ENCODE data around the gene IQCN. TPM values are rescaled to one million over a fixed set of nuclear protein-coding genes. Genes with fewer than 3 reads are reported as not detected.

The IQCN gene
- total and polyA plus RNA-seq, 2 donors (not counting 1 experiment from before 2014, with no cell fraction given), result 52.0 to 63.6 TPM

- Histone ChIP-seq H3K36me3 (replicated peaks in 1 of 2; ENCODE audit: control extremely low read depth in 1 of 2, control insufficient read depth in 1 of 2, extremely low read depth in 1 of 2, insufficient read depth in 2 of 2, low read length in 1 of 2) (peaks cover 0 to 6% of the 10 kb centered on the region in 2 experiments), H3K4me3 (ENCODE audit: control extremely low read depth in 1 of 5, extremely low read depth in 1 of 5, insufficient read depth in 1 of 5, low read depth in 2 of 5, low read length in 4 of 5) (no peak overlapping the region), H3K4me2 (replicated peaks; ENCODE audit: low read depth, low read length, poor library complexity, severe bottlenecking) (peak overlapping the region; percentile 65), H3K9me3 (ENCODE audit: control extremely low read depth in 1 of 3, control insufficient read depth in 2 of 3, insufficient read depth in 1 of 3, low read length in 2 of 3) (peaks cover 0 to 6% (median 0%) of the 10 kb centered on the region in 3 donors), H3K27ac (ENCODE audit: low read length in 2 of 2) (peak overlapping the region; percentile 0 to 78), H3K27me3 (replicated peaks in 1 of 4; ENCODE audit: control extremely low read depth in 1 of 4, control insufficient read depth in 3 of 4, insufficient read depth in 4 of 4, low read length in 3 of 4) (no peaks in the 10 kb centered on the region), H3K9ac (ENCODE audit: low read length) (no peak overlapping the region), H4K20me1 (ENCODE audit: control insufficient read depth, insufficient read depth, low read length, poor library complexity, severe bottlenecking) (peaks cover 7% of the 10 kb centered on the region), H3K4me1 (ENCODE audit: control insufficient read depth in 2 of 2, insufficient read depth in 2 of 2, low read length in 2 of 2) (peaks cover 24 to 57% of the 10 kb centered on the region in 2 donors), H2AFZ (ENCODE audit: insufficient read depth, low read depth, low read length, poor library complexity, severe bottlenecking) (peak overlapping the region; percentile 28), H3K79me2 (ENCODE audit: control insufficient read depth, insufficient read depth, low read length) (peaks cover 54% of the 10 kb centered on the region)
- ATAC-seq (ENCODE audit: low read depth) (no peak), DNase-seq (no peak)
- H3K9me3 Mint-ChIP-seq (ENCODE audit: insufficient read depth), result no peaks in the 10 kb centered on the region
- ChIA-PET CTCF (interaction anchor here (1.2 to 9.8 kb wide), 4 partner anchors 11 to 93 kb away, joined by 3 to 242 read pairs (median 8); partner anchors contain the start of gene JUND), POLR2A (interaction anchor here (0.6 to 4.6 kb wide), 5 partner anchors 12 to 47 kb away, joined by 4 to 37 read pairs (median 4); partner anchors contain the start of gene JUND)
- WGBS (ENCODE audit: insufficient coverage), result 38% methylated on average over 16 of the region's 18 CpGs
- intact Hi-C loops (cut with micrococcal nuclease), result no loop called here
- no peak for TF ChIP-seq EZH2 (IDR thresholded peaks at IDR 0.05; ENCODE audit: borderline replicate concordance, insufficient read depth, low read depth, low read length, poor library complexity, severe bottlenecking)
- TF ChIP-seq CTCF (IDR thresholded peaks at IDR 0.05), result no peak
- peaks cover 57% of the 10 kb centered on the region for H3K4me1 Mint-ChIP-seq
- H3K27ac Mint-ChIP-seq, result peak overlapping the region; percentile 78
- no peaks in the 10 kb centered on the region for H3K27me3 Mint-ChIP-seq
- H3K4me3 Mint-ChIP-seq, result peak overlapping the region; percentile 19
These were observed 43.9 kb upstream of the IQCN start for GRCh38 chr19:18317961-18318800.

GRCh38 chr19:18313398-18313797 lies 39.1 kb upstream of the IQCN start:
- Histone ChIP-seq H2AFZ (ENCODE audit: insufficient read depth, low read depth, low read length, poor library complexity, severe bottlenecking) (no peak overlapping the region), H3K9ac (ENCODE audit: low read length) (no peak overlapping the region), H3K9me3 (ENCODE audit: control extremely low read depth in 1 of 3, control insufficient read depth in 2 of 3, insufficient read depth in 1 of 3, low read length in 2 of 3) (no peaks in the 10 kb centered on the region), H3K36me3 (replicated peaks in 1 of 2; ENCODE audit: control extremely low read depth in 1 of 2, control insufficient read depth in 1 of 2, extremely low read depth in 1 of 2, insufficient read depth in 2 of 2, low read length in 1 of 2) (peaks cover 0 to 37% of the 10 kb centered on the region in 2 experiments), H3K27me3 (replicated peaks in 1 of 4; ENCODE audit: control extremely low read depth in 1 of 4, control insufficient read depth in 3 of 4, insufficient read depth in 4 of 4, low read length in 3 of 4) (no peaks in the 10 kb centered on the region), H4K20me1 (ENCODE audit: control insufficient read depth, insufficient read depth, low read length, poor library complexity, severe bottlenecking) (peaks cover 5% of the 10 kb centered on the region), H3K4me2 (replicated peaks; ENCODE audit: low read depth, low read length, poor library complexity, severe bottlenecking) (no peak overlapping the region), H3K27ac (ENCODE audit: low read length in 2 of 2) (no peak overlapping the region), H3K4me1 (ENCODE audit: control insufficient read depth in 2 of 2, insufficient read depth in 2 of 2, low read length in 2 of 2) (peaks cover 8 to 28% of the 10 kb centered on the region in 2 donors), H3K4me3 (ENCODE audit: control extremely low read depth in 1 of 5, extremely low read depth in 1 of 5, insufficient read depth in 1 of 5, low read depth in 2 of 5, low read length in 4 of 5) (no peak overlapping the region), H3K79me2 (ENCODE audit: control insufficient read depth, insufficient read depth, low read length) (peaks cover 22% of the 10 kb centered on the region)
- CTCF ChIA-PET, result interaction anchor here (0.6 to 2.3 kb wide), 3 partner anchors 8 to 34 kb away, joined by 3 to 9 read pairs (median 5); no protein-coding TSS in a partner anchor
- H3K4me1 Mint-ChIP-seq, result peaks cover 27% of the 10 kb centered on the region
- no peaks in the 10 kb centered on the region for H3K9me3 Mint-ChIP-seq (ENCODE audit: insufficient read depth)
- 100% methylated on average over 1 of the region's 3 CpGs for WGBS (ENCODE audit: insufficient coverage)
- no peak overlapping the region for H3K27ac Mint-ChIP-seq
- DNase-seq, result no peak
- POLR2A ChIA-PET, result interaction anchor here (1.1 kb wide), 1 partner anchor 34 kb away, joined by 6 read pairs; no protein-coding TSS in a partner anchor
- intact Hi-C loops (cut with micrococcal nuclease), result no loop called here
- no peak for TF ChIP-seq EZH2 (IDR thresholded peaks at IDR 0.05; ENCODE audit: borderline replicate concordance, insufficient read depth, low read depth, low read length, poor library complexity, severe bottlenecking)
- no peak for TF ChIP-seq CTCF (IDR thresholded peaks at IDR 0.05)
- H3K27me3 Mint-ChIP-seq, result no peaks in the 10 kb centered on the region
- no peak overlapping the region for H3K4me3 Mint-ChIP-seq
- ATAC-seq (ENCODE audit: low read depth), result no peak
